Retinal pigment epithelial cell (primary cell): Measurements from ENCODE around the gene SNAPC4.
"Not testable (repeated sequence)": the region's sequence is repeated elsewhere in the genome, so short reads cannot be mapped to it uniquely, and the experiment has no call there.

ENCODE experiments used
- DNase-seq: peaks from one replicate; pipeline ENCODE4 v3.0.0-alpha.2; 2010; ENCODE audit warnings: low read depth
- H3K4me3 ChIP-seq: 2 replicates; pipeline ENCODE4 v1.5.1; 2011; ENCODE audit warnings: mild to moderate bottlenecking, low read length, control low read depth, moderate library complexity
- TF ChIP-seq, protein P1 (sequence below): conservative IDR thresholded peaks from 2 replicates; pipeline ENCODE4 v1.5.1; 2011; ENCODE audit warnings: low read depth, low read length, control low read depth, inconsistent platforms

Gene SNAPC4

DNA sequence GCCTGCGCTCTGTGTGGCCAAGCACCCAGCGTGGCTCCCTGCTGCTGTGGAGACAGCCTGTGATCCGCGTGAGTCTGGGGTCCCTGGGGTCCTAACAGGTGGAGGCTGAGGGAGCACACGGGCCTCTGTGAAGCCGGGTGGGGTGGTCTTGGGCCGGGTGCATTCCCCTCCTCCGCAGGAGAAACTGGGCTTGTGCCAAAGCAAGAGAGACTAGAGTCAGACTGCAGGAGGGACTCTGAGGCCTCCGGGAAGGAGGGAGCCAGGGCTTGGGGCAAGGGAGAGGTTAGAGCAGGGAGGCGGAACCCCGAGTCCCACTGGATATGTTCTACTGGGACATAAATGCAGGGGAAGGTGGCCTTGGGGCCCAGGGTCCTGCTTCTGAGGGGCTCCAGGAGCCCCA is 46.9 kb downstream of the SNAPC4 start:
- TF ChIP-seq, protein P1, sequence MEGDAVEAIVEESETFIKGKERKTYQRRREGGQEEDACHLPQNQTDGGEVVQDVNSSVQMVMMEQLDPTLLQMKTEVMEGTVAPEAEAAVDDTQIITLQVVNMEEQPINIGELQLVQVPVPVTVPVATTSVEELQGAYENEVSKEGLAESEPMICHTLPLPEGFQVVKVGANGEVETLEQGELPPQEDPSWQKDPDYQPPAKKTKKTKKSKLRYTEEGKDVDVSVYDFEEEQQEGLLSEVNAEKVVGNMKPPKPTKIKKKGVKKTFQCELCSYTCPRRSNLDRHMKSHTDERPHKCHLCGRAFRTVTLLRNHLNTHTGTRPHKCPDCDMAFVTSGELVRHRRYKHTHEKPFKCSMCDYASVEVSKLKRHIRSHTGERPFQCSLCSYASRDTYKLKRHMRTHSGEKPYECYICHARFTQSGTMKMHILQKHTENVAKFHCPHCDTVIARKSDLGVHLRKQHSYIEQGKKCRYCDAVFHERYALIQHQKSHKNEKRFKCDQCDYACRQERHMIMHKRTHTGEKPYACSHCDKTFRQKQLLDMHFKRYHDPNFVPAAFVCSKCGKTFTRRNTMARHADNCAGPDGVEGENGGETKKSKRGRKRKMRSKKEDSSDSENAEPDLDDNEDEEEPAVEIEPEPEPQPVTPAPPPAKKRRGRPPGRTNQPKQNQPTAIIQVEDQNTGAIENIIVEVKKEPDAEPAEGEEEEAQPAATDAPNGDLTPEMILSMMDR: no peak

DNA sequence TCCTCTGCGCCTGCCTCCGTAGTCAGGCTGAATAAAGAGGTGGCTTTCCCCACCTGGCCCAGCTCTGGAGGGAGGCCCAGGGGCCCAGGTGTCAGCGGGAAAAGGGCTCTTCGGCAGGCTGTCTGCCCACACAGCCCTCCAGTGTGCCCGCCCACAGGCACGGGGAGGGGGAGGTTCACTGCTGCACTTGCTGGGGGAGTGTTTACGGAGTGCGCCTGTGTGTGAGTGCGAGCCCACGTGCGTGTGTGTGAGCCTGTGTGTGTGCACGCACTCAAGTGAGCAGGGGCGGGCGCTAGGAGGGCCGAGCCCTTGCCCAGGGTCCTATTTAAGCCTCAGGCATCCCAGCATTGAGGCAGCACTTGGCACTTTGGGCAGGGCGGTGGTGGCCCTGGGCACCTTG is 47.3 kb downstream of the SNAPC4 start:
- TF ChIP-seq, protein P1: no peak

More for the DNA sequence above, 46.9 kb downstream of the SNAPC4 start:
- no peak for DNase-seq
- no peak overlapping the region for H3K4me3 ChIP-seq

DNA sequence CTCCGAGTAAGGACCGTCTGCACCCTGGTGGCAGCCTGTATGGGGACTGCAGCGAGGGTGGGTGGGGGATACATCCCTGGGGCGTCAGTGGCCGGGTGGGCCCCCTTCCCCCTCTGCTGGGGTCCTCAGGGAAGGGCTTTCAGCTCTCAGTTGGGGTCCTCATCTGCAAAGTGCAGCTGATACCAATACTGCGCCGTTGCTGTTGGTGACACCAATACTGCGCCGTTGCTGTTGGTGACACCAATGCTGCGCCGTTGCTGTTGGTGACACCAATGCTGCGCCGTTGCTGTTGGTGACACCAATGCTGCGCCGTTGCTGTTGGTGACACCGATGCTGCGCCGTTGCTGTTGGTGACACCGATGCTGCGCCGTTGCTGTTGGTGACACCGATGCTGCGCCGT is 48.1 kb downstream of the SNAPC4 start:
- not testable (repeated sequence) for H3K4me3 ChIP-seq, DNase-seq

More for the DNA sequence above, 47.3 kb downstream of the SNAPC4 start:
- H3K4me3 ChIP-seq: no peak overlapping the region
- no peak for DNase-seq

DNA sequence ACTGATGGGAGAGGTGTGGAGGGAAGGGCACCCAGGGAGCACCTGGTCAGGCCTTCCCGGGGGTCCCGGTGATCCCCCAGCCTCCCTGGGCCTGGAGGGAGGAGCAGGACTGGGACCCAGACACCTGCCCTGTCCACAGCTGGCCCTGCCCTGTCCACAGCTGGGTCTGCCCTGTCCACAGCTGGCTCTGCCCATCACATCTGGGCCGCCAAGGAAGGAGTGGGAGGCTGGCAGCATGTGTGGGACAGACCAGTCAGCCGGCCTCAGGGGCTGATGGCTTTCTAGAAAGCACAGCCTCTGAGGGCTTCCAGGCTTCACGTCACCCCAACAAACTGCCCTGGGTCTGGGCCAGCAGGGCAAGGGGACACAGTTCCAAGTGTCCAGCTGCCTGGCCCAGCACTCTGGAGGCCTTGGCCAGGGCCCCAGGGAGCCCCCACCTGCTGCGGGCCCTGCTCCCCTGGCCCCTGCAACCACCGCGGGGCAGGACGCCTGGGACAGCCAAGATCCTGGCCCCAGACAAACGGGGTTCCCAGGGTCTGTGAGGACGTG is 48.6 kb downstream of the SNAPC4 start:
- TF ChIP-seq, protein P1: no peak
- DNase-seq: no peak
- no peak overlapping the region for H3K4me3 ChIP-seq
